Prostate gland (tissue), 2 donors: Measurements from ENCODE around the gene TAS2R20.

Source experiments
- CTCF ChIP-seq, 4 experiments: fragments of 200-600 bp in 2 of 4; fragments of 450-650 bp in 2 of 4; sonication (generic) in 2 of 4; IDR thresholded peaks; 1 replicate in 3 of 4; 2 replicates in 1 of 4; pipeline ENCODE4 v1.5.1; 2016 to 2019; ENCODE audit warnings: antibody characterized with exemption in 4 of 4, mild to moderate bottlenecking in 2 of 4, moderate library complexity in 2 of 4
- POLR2A ChIP-seq: fragments of 450-650 bp; IDR thresholded peaks from one replicate; pipeline ENCODE4 v1.6.1; 2016; ENCODE audit warnings: antibody characterized with exemption, mild to moderate bottlenecking
- POLR2AphosphoS5 ChIP-seq: sonication (generic); formaldehyde crosslinking; IDR thresholded peaks from one replicate; pipeline ENCODE4 v1.6.1; 2017; ENCODE audit warnings: antibody characterized with exemption

GRCh38 chr12:10959804-10960203 is 38.3 kb downstream of the TAS2R20 start:
- TF ChIP-seq CTCF (IDR thresholded peaks at IDR 0.05), result no peak
- TF ChIP-seq POLR2A, result no peak
- TF ChIP-seq POLR2AphosphoS5, result no peak
